Fibroblast of pulmonary artery (primary cell): ENCODE results near the gene GDI2.
A peak's percentile ranks its signal among the peaks of the same experiment; 100 is the strongest.
"Not testable (repeated sequence)": the region's sequence is repeated elsewhere in the genome, so short reads cannot be mapped to it uniquely, and the experiment has no call there.

Source experiments
- DNase-seq: peaks from one replicate; pipeline ENCODE4 v3.0.0-alpha.2; 2010; ENCODE audit warnings: low read depth
- H3K4me3 ChIP-seq: replicated peaks from 2 replicates; pipeline ENCODE4 v1.5.1; 2011; ENCODE audit warnings: low read depth, mild to moderate bottlenecking, control low read depth, low read length, moderate library complexity
- TF ChIP-seq, protein P1 (sequence below): IDR thresholded peaks from 2 replicates; pipeline ENCODE4 v1.5.1; 2011; ENCODE audit warnings: mild to moderate bottlenecking, control low read depth, low read length, inconsistent platforms; ENCODE audit errors: missing control alignments

GDI2 gene

DNA sequence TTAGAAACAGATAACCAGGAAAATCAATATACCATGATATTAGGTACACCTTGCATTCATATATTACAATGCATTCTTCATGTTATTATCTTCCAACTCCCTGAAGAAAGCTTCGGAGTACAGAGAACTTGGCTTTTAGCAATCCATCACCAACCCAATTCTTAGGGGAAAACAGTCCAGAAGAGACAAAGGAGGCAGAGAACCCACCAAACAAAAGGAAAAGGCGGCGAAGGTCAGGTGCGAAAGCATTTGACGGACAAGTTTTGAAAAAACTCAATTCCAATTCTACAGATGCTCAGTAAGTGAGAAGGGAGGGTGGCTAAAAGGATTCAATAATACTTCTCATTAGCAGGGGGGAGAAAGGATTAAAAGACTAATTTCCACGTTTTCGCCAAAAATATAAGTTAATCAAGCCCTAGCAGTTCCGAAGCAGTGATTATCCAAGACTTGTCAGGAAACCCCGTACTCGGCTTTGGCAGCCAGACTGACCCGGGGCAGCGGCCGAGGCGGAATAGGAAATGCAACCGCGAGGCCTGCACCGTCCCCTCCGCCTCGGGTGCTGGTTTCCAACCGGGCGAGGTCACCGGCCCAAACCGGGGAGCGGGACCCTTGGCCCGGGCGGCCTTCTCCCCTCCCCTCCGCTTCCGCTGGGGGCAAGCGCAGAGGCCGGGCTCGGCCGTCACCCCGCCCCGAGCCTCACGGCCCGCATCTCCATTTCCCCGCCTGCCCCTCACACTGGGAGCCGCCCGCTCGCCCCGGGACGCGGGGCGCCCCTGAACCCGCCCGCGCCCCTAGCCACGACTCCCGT lies 747 bp downstream of the GDI2 start:
- TF ChIP-seq, protein P1, sequence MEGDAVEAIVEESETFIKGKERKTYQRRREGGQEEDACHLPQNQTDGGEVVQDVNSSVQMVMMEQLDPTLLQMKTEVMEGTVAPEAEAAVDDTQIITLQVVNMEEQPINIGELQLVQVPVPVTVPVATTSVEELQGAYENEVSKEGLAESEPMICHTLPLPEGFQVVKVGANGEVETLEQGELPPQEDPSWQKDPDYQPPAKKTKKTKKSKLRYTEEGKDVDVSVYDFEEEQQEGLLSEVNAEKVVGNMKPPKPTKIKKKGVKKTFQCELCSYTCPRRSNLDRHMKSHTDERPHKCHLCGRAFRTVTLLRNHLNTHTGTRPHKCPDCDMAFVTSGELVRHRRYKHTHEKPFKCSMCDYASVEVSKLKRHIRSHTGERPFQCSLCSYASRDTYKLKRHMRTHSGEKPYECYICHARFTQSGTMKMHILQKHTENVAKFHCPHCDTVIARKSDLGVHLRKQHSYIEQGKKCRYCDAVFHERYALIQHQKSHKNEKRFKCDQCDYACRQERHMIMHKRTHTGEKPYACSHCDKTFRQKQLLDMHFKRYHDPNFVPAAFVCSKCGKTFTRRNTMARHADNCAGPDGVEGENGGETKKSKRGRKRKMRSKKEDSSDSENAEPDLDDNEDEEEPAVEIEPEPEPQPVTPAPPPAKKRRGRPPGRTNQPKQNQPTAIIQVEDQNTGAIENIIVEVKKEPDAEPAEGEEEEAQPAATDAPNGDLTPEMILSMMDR: no peak
- H3K4me3 ChIP-seq: peak overlapping the region; percentile 92
- DNase-seq: no peak

GRCh38 chr10:5811387-5811821 lies 1.8 kb downstream of the GDI2 start:
- TF ChIP-seq, protein P1: no peak
- DNase-seq: peak; percentile 56
- H3K4me3 ChIP-seq: peak overlapping the region; percentile 92

DNA sequence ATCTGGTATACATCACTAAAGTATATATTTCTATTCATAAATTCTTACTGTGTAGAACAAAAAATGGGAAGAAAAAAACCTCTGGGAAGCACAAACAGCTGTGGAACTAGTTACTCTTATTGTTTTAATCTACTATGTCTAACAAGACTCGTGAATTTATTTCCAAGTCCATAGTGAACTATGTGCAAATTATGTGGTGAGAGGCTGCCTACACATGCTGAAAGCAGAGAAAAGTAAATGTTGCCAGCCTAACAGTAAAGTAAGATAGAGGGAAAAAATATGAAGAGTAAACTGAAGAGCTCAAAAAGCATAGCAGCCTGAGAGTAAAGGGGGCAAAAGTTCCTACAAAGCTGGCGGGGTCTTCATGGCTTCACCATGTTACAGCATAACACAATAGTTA lies 3.0 kb downstream of the GDI2 start:
- no peak for DNase-seq
- H3K4me3 ChIP-seq: peak overlapping the region; percentile 92
- TF ChIP-seq, protein P1: no peak

- peak overlapping the region; percentile 92 for H3K4me3 ChIP-seq
- TF ChIP-seq, protein P1: no peak
- DNase-seq: no peak
Measured at GRCh38 chr10:5809527-5810154, 3.6 kb downstream of the GDI2 start.

DNA sequence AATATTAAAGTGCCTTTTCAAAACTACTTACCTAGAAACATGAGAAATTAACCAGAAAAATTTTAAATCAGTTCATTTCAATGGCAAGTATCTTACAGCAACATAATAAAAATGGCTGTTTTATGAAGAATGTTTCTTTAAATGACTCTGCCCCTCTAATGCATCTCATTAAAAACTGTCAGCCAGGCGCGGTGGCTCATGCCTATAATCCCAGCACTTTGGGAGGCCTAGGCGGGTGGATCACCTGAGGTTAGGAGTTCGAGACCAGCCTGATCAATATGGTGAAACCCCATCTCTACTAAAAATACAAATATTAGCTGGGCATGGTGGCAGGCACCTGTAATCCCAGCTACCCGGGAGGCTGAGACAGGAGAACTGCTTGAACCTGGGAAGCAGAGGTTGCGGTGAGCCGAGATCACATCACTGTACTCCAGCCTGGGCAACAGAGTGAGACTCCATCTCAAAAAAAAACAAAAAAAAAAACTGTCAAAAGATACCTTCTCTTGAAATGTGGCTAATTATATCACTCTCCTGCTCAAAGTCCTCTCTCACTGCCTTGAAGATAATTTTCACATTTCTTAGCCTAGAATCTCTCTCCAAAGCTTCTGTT lies 4.3 kb downstream of the GDI2 start:
- not testable (repeated sequence) for H3K4me3 ChIP-seq

GRCh38 chr10:5806745-5807144 lies 6.5 kb downstream of the GDI2 start:
- no peak for DNase-seq
- H3K4me3 ChIP-seq: no peak overlapping the region
- TF ChIP-seq, protein P1: no peak

More for the DNA sequence above, 4.3 kb downstream of the GDI2 start:
- not testable (repeated sequence) for DNase-seq

DNA sequence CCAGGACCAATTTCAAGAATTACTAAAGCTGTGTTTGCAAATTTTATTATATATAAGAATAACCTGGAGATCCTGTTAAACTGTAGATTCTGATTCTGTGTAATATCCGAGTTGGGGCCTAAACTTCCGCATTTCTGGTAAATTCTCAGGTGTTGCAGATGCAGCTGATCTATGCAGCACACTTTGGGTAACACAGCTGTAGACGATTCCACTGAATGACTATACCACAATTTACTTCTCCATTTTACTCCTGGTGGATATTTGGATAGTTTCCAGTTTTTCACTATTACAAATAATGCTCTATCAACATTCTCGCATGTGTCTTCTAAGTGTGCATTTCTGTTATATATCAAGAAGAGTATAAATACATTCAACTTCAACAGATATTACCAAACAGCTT lies 7.5 kb downstream of the GDI2 start:
- no peak for DNase-seq
- TF ChIP-seq, protein P1: no peak
- no peak overlapping the region for H3K4me3 ChIP-seq
